ENCODE data around the gene IMMP2L.

IMMP2L gene

GRCh38 chr7:110911632-110912031 is 650.7 kb downstream of the IMMP2L start:
- TF ChIP-seq CTCF (conservative IDR thresholded peaks at IDR 0.05) (no peak), ZFX (IDR thresholded peaks at IDR 0.05) (no peak)
- no peak overlapping the region for H3K27ac ChIP-seq

- no peak for TF ChIP-seq CTCF (conservative IDR thresholded peaks at IDR 0.05)
- no peak for TF ChIP-seq ZFX (IDR thresholded peaks at IDR 0.05)
- H3K27ac ChIP-seq, result no peak overlapping the region; the same call in 1 of the 2 replicates
Observed at GRCh38 chr7:110909117-110909516, 653.2 kb downstream of the IMMP2L start.

- TF ChIP-seq ZFX (IDR thresholded peaks at IDR 0.05) (no peak), CTCF (conservative IDR thresholded peaks at IDR 0.05) (no peak)
Observed at GRCh38 chr7:110905773-110906566, 656.3 kb downstream of the IMMP2L start.

GRCh38 chr7:110898516-110898915 is 663.8 kb downstream of the IMMP2L start:
- no peak overlapping the region for H3K27ac ChIP-seq
- TF ChIP-seq CTCF (conservative IDR thresholded peaks at IDR 0.05) (no peak), ZFX (IDR thresholded peaks at IDR 0.05) (no peak)

More at GRCh38 chr7:110905773-110906566, 656.3 kb downstream of the IMMP2L start:
- H3K27ac ChIP-seq, result no peak overlapping the region

GRCh38 chr7:110897538-110897937 is 664.8 kb downstream of the IMMP2L start:
- TF ChIP-seq ZFX (IDR thresholded peaks at IDR 0.05) (no peak), CTCF (conservative IDR thresholded peaks at IDR 0.05) (no peak)
- no peak overlapping the region for H3K27ac ChIP-seq

GRCh38 chr7:110894111-110894510 is 668.2 kb downstream of the IMMP2L start:
- no peak overlapping the region for H3K27ac ChIP-seq
- TF ChIP-seq CTCF (conservative IDR thresholded peaks at IDR 0.05) (no peak), ZFX (IDR thresholded peaks at IDR 0.05) (no peak)

- no peak overlapping the region for H3K27ac ChIP-seq
- no peak for TF ChIP-seq ZFX (IDR thresholded peaks at IDR 0.05)
- no peak for TF ChIP-seq CTCF (conservative IDR thresholded peaks at IDR 0.05)
Observed at GRCh38 chr7:110891197-110891596, 671.1 kb downstream of the IMMP2L start.

All from C4-2B (cell line).